ENCODE results near the gene ZNF441.
"Not testable (repeated sequence)": the region's sequence is repeated elsewhere in the genome, so short reads cannot be mapped to it uniquely, and the experiment has no call there.

Gene ZNF441

DNA sequence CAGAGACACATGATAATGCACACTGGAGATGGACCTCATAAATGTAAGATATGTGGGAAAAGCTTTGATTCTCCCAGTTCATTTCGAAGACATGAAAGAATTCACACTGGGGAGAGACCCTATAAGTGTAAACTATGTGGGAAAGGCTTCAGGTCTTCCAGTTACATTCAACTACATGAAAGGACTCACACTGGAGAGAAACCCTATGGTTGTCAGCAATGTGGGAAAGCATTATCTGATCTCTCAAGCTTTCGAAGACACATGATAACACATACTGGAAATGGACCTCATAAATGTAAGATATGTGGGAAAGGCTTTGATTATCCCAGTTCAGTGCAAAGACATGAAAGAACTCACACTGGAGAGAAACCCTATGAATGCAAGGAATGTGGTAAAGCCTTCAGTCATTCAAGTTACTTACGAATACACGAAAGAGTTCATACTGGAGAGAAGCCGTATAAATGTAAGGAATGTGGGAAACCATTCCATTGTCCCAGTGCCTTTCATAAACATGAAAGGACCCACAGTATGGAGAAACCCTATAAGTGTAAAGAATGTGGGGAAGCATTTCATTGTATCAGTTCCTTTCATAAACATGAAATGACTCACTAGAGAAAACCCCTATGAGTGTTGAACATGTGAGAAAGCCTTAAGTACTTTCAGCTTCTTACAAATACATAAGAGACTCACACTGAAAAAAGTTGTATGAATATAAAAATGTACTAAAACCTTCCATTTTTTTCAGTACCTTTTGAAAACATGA, 14.7 kb downstream of the ZNF441 start:
- DNase-seq, result no peak

DNA sequence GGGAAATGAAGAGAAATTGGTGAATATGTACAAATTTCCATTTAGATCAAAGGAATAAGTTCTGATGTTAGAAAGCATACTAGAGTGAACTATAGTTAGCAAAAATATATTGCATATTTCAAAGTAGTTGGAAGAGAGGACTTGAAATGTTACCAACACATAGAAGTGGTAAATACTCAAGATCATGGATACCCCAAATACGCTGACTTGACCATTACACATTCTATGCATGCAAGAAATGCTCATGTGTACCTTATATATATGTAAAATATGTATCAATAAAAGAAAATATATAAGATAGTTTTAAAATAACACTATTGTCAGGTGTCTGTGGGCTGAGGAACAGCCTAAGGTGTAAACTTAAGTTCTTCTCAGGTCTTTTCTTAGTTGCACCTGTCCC, 17.0 kb downstream of the ZNF441 start:
- DNase-seq, result no peak

DNA sequence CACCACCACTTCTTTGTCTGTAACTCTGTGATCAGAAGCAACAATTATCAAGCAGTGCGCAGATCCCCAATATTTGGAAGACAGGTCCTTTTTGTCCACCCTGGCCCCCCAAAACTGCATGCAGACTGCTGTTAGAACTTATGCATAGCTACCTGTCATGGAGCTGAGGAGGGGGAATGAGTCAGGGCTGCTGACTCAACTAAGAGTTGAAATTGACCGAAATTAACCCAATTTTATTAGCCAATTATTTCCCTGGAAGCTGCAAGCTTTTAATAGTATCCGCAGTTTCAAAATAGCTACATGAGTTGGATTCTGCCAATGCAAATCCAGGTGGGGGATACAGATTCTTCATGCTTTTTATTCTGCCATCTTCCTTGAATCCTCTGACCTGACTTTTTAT, 17.6 kb downstream of the ZNF441 start:
- DNase-seq, result no peak

DNA sequence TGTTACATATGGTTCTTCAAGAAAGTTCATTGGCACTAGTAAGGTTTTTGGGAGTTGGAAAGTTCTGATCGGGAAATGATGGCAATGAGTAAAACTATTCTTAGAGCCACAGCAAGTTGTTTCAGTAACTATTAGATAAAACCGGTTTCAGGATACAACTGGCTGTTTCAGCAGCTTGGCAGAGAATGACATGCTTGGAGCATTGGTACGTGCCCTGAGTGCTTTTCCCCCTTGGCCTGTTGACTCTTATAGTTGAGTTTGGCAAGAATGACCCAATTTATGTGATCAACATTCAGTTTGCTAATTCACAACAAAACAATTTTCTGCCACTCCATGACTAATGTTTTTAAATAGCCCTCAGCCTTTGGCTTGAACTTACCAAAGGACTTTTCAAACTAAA, 20.7 kb downstream of the ZNF441 start:
- DNase-seq, result no peak

DNA sequence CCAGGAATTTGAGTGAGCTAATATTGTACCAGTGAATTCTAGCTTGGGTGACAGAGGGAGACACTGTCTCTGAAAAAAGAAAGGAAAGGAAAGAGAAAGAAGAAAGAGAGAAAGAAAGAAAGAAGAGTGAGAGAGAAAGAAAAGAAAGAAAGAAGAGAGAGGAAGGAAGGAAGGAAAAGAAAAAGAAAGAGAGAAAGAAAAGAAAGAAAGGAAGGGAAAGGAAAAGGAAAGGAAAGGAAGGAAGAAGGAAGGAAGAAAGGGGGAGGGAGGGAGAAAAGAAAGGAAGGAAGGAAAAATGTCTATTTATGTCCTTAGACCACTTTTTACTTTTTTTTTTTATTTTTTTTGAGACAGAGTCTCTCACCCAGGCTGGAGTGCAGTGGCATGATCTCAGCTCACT, 26.1 kb downstream of the ZNF441 start:
- no peak for DNase-seq

DNA sequence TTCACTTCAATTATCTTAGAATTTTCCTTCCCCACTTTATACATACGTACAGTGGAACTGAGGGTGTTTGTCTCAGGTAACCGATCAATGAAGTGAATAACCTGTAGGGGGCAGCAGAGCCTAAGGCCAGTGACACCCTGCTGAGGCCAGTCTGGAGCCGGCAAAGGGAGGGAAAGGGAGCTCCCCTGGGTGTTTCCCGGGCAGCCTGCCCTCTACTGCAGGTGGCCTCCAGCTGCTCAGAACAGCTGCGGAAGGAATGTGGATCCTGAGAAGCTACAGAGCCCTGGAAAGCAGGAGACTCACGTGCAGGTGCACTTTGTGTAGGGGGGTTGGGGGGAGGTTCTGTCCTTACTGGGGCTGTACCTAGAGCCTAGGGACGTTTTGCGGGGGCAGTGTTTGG, 30.7 kb downstream of the ZNF441 start:
- DNase-seq, result peak; percentile 30 to 76

DNA sequence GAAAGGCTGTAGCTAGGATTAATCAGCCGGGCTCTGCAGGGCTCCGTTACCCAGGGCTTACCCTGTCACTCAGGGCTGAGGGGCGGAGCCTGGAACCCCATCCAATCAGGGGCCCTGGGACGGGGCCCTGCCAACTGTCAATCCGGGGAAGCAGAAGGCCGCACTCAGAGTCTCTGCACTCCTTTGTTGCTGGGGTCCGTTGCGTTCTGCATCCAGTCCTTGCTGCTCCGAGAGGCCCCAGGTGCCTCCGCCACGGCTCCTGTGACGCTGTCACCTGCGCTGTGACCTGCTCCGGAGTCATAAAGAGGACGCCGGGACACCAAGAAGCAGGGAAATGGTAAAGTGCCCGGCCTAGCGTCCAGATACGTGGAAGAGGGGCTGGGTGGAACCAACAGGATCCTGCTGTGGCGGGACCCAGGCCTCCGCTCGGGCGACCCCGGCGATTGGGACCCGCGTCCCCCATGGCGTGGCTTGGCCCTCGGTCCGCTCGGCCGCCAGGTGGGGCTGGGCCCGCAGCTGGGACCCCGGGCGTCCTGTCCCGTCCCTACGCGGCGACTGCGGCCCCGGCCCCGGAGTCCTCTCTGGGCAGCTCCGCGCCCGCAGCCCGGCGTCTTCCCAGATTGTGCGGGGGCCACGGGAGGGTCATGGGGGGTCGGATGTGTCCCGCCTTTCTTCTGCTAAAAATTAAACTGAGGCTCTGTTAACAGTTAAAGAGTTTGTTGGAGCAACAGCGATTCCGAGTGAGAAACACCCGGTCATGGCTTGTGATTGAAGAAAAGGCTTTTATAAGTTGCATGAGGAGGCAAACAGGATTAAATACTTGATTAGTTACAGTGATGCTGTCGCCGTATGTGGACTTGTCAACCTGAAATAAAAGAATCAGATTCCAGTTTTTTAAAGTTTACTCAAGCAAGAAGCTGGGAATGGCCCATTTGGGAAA, 31.9 kb downstream of the ZNF441 start, which contains the start of gene ZNF491:
Gene ZNF491 (plus strand): TSS at position 133 of the 940 bp plus-strand sequence. CDS start 7,431 bp downstream, outside the sequence.
- DNase-seq, result peak; percentile 59 to 89

DNA sequence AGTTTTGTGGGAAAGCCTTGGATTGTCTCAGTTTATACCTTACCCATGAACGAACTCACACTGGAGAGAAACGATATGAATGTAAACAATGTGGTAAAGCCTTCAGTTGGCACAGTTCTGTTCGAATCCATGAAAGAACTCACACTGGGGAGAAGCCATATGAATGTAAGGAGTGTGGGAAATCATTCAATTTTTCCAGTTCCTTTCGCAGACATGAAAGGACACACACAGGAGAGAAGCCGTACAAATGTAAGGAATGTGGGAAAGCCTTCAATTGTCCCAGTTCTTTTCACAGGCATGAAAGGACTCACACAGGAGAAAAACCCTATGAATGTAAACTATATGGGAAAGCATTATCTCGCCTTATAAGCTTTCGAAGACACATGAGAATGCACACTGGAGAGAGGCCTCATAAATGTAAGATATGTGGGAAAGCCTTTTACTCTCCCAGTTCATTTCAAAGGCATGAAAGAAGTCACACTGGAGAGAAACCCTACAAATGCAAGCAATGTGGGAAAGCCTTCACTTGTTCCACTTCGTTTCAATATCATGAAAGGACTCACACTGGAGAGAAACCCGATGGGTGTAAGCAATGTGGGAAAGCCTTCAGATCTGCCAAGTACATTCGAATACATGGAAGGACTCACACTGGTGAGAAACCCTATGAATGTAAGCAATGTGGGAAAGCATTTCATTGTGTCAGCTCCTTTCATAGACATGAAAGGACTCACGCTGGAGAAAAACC, 39.7 kb downstream of the ZNF441 start:
- DNase-seq, result no peak

DNA sequence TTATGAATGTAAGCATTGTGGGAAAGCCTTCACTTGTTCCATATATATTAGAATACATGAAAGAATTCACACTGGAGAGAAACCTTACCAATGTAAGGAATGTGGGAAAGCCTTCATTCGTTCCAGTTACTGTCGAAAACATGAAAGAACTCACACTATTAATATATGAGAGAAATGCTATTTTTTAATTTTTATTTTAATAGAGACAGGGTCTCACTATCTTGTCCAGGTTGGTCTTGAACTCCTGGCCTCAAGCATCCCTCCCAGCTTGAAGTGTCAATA, 40.2 kb downstream of the ZNF441 start:
- DNase-seq, result no peak

DNA sequence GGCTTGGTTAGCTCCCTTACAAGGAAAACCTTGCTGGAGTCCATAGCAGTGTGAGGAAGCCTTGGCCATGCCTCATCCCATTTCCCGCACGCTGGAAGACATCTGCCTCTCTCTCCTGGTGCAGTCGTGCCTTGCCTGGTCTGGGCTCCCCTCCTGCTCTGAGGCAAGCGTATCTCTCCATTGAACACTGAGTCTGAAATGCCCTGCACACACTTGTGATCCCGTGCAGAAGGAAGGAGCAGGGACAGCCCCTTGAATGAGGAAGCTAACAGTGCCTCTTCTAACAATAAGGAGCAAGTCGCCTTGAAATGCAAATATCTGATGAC, 46.9 kb downstream of the ZNF441 start:
- no peak for DNase-seq

DNA sequence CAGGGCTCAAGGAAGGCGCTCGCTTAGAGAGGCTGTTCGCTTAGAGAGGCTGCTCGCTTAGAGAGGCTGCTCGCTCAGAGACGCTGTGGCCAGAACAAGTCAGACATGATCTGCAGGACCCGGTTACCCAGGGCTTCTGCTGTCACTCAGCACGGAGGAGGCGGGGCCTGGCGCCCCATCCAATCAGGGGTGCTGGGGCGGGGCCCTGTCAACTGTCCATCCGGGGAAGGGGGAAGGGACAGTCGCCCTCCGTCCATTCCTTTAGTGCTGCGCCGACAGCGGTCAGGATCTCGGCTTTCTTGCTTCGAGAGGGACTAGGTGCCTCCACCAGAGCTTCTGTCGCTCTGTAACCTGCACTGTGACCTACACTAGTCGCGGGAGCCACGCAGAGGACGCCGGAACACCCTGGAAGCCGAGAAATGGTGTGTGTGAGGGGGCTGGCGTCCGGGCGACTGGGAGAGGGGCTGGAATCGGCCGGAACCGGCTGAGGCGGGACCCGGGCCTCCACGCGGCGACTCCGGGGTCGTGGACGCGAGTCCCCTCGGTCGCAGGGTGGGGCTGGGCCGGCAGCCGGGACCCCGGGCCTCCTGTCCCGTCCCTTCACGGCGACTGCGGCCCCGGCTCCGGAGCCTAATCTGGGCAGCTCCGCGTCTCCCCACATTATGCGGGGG, 47.4 kb downstream of the ZNF441 start, which contains the start of gene ZNF440:
Gene ZNF440 (plus strand): TSS at position 245 of the 671 bp plus-strand sequence. CDS start 175 bp downstream, at position 420.
- DNase-seq, result peak; percentile 75 to 81

DNA sequence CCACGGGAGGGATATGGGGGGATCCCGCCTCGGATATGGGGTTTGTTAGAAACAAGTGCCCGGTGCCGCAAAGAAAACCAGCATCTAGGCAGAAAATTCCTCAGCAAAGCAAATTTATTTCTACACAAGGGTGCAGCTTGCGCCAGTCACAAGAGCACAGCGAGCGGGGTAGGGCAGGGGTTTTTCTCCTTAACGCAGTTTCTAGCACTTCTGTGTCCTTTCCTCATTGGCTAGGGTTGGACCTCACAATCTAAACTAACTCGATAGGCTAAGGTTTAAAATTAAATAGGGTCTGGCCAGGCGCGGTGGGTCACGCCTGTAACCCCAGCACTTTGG, 47.9 kb downstream of the ZNF441 start:
- DNase-seq, result no peak

DNA sequence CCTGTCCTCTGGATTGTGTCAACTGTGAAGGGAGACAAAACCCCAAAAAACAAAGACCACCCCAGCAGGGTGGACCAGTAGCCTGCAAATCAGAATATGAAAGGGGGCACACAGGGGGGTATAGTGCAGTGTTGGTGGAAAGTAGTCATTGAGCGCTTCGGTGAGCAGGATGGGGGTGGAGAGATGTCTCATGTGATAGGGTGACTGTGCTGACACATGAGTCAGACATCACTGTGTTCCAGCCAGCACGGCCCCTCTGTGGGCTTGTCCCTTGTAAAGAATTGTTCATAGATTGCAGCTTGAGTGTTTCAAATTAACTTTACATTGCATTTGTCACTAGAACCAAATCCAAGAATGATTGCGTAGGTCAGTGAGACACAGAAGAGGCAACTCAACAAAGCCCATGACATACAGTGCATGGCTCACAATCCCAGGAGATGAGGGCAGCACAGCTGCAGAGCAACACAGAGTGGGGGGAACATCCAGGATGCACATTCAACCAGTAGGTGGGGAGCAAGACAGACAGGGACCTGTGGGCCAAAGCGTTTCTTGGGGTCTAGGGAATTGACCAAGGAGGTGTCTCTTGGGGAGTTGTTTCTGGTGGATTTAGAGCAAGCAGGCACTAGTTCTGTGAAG, 54.8 kb downstream of the ZNF441 start:
- DNase-seq, result no peak

DNA sequence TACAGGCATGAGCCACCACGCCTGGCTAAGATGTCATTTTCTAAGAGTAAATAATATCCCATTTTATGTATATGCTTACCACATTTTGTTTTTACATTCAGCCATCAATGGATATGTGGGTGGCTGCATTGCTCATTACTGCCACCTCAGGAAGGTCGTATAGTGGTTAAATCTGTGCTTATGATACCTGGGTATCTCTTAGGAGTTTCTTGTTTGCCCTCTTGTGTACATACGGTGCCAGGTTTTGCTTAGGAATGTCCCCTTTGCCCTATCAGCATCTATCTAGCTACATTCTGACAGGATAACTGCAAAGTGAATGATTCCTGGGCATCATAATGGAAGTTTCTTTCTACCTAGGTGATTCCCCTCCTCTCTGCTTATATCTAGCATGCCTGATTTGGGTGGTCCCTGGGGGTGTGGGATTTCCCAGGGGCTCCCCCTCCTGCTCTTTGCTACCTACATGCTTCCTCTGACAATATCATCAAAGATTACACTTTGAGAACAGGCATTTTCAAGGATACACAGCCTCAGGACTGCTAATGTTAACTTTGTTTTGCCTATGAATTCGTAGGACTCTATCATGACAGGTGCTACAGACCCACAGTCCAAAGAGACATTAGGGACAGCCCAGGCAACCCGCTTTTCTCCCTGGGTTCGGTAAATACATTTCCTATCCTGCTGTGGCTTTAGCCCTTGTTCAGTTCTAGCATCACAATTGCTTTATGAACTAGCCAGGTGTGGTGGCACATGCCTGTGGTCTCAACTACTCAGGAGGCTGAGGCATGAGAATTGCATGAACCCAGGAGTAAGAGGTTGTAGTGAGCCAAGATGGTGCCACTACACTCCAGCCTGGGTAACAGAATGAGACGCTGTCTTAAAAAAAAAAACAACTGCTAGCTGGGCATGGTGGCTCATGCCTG, 62.4 kb downstream of the ZNF441 start:
- DNase-seq, result not testable (repeated sequence)

DNA sequence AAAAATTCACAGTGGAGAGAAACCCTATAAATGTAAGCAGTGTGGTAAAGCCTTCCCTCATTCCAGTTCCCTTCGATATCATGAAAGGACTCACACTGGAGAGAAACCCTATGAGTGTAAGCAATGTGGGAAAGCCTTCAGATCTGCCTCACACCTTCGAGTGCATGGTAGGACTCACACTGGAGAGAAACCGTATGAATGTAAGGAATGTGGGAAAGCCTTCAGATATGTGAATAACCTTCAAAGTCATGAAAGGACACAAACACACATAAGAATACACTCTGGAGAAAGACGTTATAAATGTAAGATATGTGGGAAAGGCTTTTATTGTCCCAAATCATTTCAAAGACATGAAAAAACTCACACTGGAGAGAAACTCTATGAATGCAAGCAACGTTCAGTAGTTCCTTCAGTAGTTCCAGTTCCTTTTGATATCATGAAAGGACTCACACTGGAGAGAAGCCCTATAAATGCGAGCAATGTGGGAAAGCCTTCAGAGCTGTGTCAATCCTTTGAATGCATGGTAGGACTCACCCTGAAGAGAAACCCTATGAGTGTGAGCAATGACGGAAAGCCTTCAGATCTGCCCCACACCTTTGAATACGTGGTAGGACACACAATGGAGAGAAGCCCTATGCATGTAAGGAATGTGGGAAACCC, 65.6 kb downstream of the ZNF441 start:
- no peak for DNase-seq

DNA sequence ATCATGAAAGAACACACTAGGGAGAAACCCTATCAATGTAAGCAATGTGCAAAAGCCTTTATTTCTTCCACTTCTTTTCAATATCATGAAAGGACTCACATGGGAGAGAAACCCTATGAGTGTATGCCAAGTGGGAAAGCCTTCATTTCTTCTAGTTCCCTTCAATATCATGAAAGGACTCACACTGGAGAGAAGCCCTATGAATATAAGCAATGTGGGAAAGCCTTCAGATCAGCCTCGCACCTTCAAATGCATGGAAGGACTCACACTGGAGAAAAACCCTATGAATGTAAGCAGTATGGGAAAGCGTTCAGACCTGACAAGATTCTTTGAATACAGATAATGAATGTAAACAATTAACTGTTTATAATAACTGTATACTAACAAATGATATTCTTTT, 66.7 kb downstream of the ZNF441 start:
- no peak for DNase-seq

Measured in bone marrow (tissue), 2 donors.